Activated T-cell treated with anti-CD3 and anti-CD28 coated beads for 24 hours (primary cell): Measurements from ENCODE around the gene CTTNBP2.

Experiments
- DNase-seq: peaks from one replicate; pipeline ENCODE4 v3.0.0-alpha.2; 2020; ENCODE audit warnings: low read depth

CTTNBP2 gene

DNA sequence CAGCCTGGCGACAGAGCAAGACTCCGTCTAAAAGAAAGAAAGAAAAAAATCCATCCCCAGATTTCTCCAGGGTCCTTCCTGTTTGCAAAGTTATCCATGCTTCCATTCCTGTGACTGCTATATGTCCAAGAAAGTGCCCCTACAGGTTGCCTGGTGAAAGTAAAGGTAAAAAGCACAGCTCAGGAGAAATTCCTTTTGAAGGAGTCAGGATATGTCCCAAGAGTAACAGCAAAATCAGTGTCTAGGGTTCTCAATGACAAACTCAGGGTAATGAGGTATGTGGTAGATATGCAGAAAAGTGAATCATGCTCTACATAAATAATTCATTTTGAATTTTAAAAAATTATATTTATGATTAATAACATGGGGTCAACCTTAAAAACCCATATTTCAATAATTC, 91.5 kb downstream of the CTTNBP2 start:
- DNase-seq, result no peak

DNA sequence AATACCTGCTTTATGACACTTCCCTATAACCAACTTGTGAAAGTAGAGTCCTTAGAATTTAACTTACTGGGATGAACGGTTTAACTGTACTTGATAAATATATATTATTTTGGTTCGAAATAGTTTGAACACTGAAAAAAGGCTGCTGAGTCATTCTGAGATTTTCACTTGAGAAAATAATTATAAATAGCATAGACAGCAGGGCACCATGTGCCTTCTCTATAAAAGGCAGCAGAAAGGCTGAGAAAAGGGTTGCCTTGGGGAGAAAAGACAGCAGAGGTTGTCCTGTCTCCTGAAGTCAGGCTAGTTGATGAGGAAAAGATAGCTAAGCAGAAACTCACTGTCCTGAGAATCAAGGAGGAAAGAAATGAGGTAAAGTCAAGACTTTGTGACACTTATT, 92.4 kb downstream of the CTTNBP2 start:
- DNase-seq, result no peak

DNA sequence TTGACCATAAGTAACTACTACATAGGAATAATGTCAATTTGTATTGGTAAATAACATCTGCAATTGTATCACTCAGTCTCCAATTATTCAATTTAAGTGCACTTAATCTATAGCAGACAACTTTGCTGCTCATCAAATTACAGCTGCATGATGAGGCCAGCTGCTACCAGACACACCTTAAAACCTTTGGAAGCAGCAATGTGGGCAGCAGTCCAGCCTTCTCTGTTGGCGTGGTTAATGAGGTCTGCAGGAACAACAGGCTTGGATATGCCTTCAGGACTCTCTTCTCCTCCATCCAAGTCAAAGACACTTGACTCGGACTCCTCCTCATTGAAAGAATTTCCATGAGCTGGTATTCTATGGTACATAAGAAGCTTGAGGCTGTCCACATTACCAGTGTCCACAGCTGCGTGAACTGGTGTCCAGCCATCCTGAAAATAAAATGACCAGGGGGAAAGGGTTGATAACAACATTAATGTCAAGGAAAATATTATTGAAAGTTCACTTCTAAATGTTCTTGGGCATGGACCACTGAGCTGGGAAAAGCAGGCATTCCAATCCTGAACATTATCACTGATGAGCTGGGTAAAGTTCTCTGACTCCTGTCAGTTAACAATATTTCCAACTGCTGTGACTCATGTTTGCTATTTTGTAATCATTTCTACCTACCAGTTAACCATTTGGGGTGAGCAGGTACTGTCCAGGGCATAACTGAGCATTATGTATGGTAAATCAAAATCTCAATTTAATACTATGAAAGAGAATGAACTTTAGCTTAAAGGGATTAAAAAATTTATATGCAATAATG, 95.7 kb downstream of the CTTNBP2 start:
- DNase-seq, result no peak

DNA sequence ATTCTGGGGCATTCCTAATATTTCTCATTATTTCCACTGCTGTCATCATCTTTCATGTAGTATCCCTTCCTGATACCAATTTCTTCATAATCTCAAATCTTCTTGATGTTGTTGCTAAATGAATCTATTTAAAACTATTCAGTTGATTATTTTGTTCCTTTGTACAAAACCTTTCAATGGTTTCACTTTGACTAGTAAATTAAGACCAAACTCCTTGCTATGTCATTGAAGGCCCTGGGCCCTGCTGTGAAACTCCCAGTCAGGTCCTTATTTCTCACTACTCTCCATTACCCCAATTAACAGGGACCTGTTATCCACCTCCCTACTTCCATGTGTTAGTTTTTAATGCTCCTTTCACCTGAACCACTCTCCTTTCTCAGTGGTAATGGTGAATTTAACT, 97.0 kb downstream of the CTTNBP2 start:
- no peak for DNase-seq

DNA sequence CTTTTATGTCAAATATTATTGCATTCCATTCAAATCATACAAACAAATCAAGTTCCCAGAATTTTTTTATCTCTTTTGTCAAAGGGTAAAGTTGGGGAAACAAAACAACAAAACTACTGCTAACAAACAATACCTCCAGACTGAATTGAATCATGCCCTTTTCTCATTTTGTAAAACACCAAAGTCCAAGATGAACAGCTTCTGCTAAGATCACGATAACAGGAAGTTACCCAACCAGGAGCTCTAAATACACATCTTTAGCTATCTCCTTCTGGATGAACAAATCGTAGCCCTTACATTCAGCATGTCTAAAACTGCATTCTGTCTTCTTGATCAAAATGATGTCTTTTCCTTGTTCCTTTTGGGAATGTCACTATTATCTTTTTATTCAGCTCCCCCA, 97.4 kb downstream of the CTTNBP2 start:
- DNase-seq, result no peak

DNA sequence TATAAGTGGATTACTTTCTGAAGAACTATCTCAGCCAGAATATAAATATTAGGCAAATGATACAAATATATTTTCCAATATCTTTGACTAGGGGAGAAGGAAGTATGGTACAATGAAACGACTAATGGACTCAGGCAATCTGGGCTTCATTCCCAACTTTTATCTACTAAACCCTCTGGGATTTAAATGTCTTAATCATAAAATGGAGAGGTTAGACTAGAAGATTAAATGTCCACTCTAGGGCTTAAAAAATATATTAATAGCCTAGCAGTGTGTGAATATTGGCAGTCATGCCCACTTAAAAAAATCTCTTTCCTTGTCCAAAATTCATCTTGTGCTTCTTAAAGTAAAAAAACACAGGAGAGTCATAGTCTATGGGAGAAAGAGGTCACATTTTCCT, 98.3 kb downstream of the CTTNBP2 start:
- DNase-seq, result no peak

DNA sequence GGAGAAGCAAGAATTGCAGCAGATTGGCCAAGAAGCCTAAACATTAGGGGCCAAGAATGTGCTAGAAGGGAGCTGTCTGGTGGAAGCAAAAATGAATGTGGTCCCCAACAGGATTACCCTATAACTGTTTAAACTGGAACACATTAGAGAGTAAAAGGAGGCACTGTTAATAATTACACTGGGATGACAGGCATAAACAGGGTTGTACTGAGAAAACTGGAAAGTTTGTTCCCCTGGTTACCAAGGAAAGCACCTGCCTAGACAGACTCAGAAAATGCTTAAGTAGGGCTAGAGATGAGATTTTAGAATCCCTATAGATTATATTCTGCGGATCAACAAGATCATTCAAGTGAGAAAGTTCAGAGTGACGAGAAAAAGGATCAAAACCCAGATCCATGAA, 100.8 kb downstream of the CTTNBP2 start:
- no peak for DNase-seq

DNA sequence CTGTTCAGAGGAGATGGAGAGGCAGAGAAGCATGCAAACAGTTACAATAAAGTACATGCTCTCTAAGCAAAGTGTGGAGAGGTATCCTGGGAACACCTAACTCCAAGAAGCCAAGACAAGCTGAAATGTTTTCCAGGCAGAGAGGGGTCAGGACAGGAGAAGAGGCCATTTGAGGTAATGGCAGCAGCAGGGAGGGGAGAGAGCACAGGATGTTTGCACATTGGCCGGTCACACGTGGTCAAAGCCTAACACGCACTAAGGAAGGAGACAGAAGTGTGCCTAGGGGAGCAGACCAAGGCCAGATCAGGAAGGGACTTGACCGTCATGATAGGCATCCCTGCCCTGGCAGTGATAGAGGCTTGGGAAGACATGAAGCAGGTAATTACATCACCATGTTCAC, 101.5 kb downstream of the CTTNBP2 start:
- no peak for DNase-seq

DNA sequence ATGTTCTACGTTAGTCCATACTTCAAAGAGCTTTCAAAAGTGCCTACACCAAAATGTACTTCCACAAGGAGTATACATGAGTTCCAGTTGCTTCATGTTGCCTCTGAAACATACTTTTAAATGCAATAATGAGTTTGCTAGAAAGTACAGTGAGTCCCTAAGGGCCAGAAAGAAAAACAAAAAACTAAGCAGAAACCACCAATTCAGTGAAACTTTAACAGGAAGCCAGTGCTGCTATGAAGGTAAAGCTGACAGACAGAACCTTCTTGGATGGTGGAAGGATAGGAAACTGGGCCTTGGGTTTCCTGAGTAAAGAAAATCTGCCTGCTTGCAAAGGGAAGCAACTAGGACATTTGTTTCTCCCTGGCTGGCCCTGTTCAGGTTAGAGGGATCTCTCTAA, 104.2 kb downstream of the CTTNBP2 start:
- no peak for DNase-seq

DNA sequence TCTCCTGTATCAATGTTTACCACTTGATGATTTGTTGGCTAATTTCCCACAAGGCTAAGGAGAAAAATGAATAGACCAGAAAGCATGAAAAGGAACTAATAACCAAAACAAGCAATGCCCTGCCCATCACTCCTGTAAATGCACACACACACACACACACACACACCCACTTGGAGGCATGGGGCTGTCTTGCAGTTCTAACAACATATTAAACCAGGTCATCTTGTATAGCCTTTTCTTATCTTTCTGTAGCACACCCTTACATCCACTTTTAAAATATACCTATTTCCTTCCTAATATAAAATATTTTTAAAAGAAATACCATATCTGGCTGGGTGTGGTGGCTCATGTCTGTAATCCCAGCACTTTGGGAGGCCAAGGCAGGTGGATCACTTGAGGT, 105.3 kb downstream of the CTTNBP2 start:
- DNase-seq, result no peak

DNA sequence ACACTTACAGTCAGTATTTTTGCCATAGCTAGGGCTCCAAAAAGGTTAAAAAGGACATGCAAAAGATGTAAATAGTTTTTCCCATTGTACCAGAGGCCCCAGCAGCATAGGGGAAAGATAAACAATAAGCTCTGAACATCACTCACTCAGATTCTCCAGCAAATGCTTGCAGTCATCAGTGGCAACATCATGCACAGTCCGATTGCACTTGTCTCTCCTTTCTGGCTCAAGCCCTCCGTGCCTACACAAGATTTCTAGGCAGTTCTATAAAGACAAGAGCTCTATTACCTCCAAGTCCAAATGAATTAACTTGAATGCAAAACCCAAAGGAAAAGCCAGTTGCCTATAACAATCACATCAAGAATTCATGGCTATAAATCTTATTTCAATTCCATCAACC, 106.3 kb downstream of the CTTNBP2 start:
- DNase-seq, result no peak

DNA sequence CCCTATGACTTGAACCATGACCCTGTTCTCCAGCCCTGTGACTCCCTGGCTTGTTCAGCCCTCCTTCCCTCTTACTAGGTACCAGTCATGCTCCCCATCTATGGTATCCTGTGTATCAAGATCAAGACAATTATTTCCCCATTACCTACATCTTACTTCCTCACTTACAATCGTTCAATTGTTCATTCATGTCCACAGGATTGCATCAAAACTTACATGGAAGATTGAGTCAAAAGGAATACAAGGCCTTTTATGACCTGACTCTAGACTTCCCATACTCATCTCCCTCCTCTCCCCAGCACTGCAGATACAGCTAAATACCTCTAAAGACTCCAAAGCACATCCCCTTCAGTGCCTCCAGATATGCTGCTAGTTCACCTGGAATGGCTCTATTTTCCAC, 109.2 kb downstream of the CTTNBP2 start:
- no peak for DNase-seq

DNA sequence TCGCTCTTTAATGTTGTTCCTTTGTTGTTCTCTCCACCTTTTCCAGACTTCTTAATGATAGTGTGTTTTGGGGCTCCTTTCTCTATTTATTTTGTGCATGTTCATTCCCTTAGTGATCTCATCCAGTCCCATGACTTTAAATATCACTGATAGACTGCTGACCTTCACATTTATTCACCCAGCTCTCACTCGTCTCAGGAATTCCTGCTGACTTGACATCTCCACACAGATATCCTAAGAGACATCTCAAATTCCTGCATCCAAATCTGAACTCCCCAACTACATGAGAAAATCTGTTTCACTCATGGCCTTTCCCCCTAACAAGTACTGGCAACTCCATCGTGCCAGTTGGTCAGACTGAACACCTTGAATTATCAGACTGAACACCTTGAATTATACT, 111.2 kb downstream of the CTTNBP2 start:
- DNase-seq, result no peak

DNA sequence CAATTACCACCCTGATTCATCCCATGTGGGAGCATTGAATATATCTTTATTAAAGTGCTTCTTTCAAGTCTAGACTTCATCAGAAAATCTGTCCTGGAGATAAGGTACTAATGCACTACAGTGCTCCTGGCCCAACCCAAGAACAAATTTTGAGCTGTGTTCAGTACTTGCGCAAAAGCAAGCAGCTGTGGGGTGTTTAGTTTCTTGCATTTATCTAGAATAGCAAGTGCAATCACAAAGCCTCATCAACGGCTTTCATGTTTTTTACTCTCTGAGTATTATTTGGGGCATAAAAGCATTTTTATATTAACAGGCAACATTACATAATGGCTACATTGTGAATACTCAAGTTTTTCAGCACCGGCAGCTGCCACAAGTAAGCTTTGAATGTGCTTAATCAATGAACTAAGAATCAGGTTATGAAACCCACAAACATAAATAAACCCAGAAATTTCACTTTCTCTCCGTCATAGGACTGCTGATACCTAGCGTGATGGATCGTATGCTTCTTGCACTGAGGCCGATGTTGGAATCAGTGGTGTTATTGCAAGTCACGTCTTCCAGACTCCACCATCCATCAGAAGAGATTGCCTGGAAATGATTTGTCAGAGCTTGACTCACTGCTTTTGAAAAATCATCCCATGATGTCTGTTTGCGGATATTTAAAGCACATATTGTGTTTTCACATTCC, 113.1 kb downstream of the CTTNBP2 start:
- no peak for DNase-seq

DNA sequence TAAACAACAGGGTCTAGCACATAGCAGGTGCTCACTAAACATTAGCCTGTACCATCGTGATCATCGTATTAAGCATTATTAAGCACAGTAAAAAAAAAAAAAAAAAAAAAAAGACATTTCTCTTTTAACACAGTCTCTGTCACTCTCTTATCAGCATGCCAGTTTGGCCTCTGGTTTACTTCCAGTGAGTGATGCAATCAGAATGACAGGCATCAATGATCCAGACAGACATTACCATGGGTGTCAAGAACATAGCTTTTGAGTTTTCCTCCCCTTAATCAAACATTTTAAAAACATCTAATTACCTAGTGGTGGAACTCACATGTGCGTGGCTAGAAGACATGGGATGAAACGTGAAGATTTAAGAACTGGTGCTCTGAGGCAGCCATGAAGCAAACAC, 115.8 kb downstream of the CTTNBP2 start:
- no peak for DNase-seq

DNA sequence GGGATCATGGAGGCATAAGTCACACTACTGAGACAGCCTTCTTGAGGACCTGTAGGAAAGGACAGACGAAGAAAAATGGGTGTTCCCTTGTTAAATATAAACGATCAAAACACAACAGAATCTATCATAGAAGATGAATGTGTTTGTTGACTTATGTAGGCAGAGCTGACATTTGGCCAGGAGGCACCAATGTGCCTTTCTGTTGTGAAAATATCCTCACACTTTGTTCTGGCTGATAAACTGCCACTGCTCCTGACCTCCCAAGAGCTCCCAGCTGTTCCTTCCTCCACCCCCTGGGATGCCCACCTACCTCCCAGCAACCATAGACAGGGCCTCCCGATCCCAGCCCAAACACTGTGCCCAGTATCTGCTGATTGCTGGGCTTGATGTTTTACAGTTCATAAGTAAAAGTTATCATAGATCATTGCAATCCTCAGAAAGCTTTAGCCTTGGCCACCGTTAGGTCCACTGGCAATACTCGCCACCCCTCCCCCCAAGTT, 116.6 kb downstream of the CTTNBP2 start:
- no peak for DNase-seq

DNA sequence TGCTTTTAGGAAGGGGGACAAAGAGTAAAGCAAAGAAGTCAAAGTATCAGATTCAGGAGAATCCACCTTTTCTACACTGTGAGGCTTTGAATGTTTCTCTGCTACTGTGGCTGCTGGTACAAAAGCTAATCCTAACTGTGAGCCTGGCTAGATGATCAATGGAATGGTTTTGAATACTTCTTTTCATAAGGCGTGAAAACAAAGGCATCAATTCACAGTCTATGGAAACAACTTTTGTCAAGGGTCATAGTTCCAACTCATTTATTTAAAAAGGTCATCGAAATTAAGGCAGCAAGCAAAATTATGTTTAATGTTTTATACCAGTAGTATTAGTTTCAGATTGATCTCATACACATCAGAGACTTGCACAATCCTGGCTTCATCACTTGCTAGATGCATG, 118.1 kb downstream of the CTTNBP2 start:
- DNase-seq, result no peak

DNA sequence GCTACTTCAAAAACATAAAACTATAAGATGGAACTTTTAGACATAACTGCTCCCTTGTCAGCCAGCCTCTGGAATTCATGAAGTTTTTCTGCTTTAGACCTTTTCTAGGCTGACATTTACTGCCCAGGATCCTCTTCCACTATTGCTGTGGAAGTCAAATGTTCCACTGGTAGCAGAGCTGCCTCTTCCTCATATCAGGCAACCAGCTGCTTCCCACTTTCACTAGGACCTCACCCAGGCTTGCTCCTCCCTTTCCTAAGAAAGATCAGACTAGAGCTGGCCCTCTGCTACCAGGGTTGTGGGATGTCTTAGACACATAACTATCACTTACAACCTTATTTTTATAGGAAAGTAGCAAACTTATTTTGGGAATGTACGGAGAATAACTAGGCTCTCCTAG, 121.5 kb downstream of the CTTNBP2 start:
- no peak for DNase-seq

DNA sequence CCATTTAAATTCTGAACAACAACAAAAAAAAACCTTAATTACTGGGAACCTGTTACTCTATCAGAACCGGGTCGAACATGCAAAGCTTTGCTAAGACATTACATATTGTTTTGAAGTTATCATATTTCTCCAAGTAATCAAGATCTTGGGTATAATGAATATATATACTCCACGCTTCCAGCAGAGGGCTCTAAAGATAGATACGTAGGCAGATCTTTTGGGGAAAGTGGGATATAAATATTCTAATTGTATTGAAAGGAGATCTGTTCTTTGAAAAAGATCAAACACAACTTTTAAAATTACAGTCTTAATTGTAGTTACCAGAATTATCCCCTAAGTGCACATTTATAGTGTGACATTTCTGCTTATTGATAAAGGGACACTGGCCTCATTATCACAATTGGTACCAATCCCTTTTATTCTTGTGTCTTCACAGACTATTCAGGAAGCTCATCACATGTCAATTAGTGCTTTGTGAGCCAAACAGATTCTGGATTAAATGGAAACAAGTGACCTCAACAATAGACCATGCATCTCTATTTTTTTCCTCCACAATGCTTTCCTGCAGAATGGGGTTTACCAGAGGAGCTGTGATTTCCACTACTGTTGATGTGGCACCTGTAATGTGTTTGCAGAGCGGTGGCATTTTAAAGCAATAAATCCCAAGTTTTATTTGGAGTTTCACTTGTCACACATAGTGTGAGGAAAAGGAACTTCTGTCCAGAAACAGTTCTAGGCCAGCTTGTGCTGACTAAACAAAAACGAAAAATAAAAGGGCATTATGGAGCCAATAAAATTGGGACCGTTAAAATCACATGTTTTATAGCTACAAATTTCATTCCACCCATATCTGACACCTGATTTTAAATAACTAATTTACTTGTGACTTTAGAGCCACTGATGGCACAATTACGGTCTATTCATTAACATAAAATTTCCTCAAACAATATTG, 122.4 kb downstream of the CTTNBP2 start:
- no peak for DNase-seq

DNA sequence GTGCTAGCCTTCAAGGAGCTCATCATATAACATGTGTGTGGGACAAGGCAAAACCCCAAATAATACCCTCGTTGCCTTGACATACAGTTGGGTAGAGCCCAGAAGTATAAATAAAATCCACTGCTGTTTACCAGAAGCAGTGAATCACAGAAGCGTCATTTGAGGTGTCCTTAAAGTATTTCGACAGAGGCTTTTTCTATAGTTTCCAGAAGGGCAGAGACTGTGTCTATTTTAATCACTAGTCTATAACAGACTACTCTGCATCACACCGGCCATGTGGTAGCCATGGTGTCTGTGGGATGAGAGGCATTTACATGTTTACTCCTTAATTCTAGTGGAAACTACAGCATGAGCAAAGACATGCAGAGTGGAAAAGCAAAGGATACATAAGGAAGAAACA, 131.3 kb downstream of the CTTNBP2 start:
- DNase-seq, result no peak

DNA sequence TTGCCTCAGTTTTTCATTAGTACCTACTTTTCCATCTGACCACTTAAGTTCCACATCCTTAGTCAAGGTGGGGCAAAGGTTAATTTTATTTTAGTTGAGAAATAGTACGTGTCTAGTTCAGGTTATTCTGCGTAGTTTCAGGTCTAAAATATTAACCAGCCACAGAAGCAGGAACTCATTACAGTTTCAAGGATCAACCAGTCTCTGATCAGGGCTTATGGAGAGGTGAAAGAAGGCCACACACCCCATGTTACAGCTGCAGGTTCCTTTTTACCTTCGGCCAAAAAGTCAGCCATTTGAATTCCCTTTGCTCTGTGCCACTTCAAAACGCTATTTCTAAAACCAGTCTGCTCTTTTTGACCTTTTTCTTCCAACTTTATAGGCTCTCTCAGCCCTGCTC, 134.2 kb downstream of the CTTNBP2 start:
- DNase-seq, result no peak

DNA sequence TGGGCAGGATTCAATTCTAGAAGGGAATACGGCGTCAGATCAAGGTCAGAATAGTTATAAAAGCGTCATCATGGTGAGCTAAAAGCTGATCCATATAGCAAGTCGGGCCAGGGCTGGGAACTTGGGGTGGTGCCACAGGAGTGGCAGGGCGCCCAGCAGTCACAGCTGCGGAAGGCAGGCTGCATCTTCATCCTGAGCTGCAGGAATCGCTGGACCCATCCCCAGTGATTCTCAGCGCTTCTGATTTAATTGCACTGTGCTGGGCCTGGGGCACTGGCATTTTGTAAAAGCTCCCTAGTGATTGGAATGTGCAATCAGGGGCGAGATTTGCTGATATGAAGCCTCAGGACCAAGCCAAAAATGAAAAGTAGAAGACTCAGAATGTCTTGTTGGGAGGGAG, 135.3 kb downstream of the CTTNBP2 start:
- DNase-seq, result no peak

DNA sequence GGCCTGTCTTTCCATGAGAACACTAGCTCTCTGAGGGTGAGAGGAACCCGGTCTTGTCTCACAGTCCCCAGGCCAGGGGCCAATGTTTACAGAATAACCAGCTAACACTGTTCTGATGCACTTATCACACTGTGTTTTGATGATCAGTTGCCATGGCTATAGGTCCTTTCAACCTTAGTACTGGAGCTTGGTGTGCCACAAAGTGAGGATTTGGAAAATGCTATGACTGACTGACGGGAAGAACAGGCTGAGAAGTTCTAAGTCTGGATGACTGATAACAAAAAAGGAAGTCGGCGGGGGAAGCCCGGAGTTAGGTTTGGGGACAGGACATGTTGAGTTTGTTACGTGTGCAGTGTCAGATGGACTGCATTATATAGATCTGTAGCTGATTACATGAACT, 141.8 kb downstream of the CTTNBP2 start:
- DNase-seq, result no peak
